Erythroblast (primary cell): ENCODE measurements around the gene LIMD2.

Experiments used
- GATA1 ChIP-seq: IDR thresholded peaks from 2 replicates; pipeline ENCODE4 v1.6.1; 2011; ENCODE audit warnings: low read depth, mild to moderate bottlenecking, control low read depth, low read length, moderate library complexity
- POLR2A ChIP-seq: IDR thresholded peaks from 2 replicates; pipeline ENCODE4 v1.6.1; 2011; ENCODE audit warnings: mild to moderate bottlenecking, low read length

GRCh38 chr17:63697341-63698286, 2.3 kb downstream of the LIMD2 start:
- no peak for TF ChIP-seq POLR2A
- TF ChIP-seq GATA1, result no peak
